ENCODE measurements around the gene EXOC3L4. TPM values are rescaled to one million over a fixed set of nuclear protein-coding genes. Genes with fewer than 3 reads are reported as not detected.

The EXOC3L4 gene
- total and polyA plus RNA-seq, 2 donors (not counting 3 experiments of a cell fraction or from before 2014, with no cell fraction given) = not detected

DNA sequence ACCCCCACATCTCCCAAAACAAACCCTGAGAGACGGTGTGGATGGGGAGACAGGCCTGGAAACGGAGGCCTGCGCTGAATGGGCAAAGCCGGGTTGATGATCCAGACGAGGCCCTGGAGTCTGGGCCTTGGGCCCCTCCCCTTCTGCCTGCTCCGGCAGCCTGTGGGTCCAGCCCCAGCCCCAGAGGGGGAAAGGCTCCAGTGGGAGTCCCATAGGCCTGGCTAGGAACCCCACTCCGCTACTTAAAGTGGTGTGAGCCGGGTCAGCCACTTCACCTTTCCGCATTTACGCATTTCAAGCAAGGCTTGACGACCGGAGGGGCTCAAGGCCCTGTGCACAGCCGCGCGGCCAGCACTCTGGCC lies 28.0 kb downstream of the EXOC3L4 start:
- dilution Hi-C loops (cut with MboI; ENCODE audit: extremely low pct_ligation_motif_present, low sequenced_read_pairs) (no loop called here), intact Hi-C loops (cut with micrococcal nuclease) (loop anchor here (2.0 to 10.0 kb wide), 2 partner anchors 14 to 262 kb away; partner anchors contain the start of gene MARK3)
- H3K27ac ChIP-seq (ENCODE audit: insufficient read depth, low read depth, low read length) = peak overlapping the region; percentile 42
- FAIRE-seq = no peak
- ChIA-PET CTCF (no interaction called here), POLR2A (no interaction called here)
- TF ChIP-seq, protein P1, sequence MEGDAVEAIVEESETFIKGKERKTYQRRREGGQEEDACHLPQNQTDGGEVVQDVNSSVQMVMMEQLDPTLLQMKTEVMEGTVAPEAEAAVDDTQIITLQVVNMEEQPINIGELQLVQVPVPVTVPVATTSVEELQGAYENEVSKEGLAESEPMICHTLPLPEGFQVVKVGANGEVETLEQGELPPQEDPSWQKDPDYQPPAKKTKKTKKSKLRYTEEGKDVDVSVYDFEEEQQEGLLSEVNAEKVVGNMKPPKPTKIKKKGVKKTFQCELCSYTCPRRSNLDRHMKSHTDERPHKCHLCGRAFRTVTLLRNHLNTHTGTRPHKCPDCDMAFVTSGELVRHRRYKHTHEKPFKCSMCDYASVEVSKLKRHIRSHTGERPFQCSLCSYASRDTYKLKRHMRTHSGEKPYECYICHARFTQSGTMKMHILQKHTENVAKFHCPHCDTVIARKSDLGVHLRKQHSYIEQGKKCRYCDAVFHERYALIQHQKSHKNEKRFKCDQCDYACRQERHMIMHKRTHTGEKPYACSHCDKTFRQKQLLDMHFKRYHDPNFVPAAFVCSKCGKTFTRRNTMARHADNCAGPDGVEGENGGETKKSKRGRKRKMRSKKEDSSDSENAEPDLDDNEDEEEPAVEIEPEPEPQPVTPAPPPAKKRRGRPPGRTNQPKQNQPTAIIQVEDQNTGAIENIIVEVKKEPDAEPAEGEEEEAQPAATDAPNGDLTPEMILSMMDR (IDR thresholded peaks at IDR 0.05; ENCODE audit: extremely low read depth in 1 of 2, insufficient read depth in 1 of 2, low read depth in 1 of 2, low read length in 2 of 2) = no peak
- TF ChIP-seq EZH2 (IDR thresholded peaks at IDR 0.05; ENCODE audit: borderline replicate concordance, low read depth, low read length, severe bottlenecking) = no peak
- no peak for TF ChIP-seq POLR2A (IDR thresholded peaks at IDR 0.05; ENCODE audit: low read depth, low read length)
- TF ChIP-seq GATA2 (IDR thresholded peaks at IDR 0.05; ENCODE audit: insufficient read depth, insufficient read length, low read depth, low read length) = no peak
- TF ChIP-seq POLR2AphosphoS5 (IDR thresholded peaks at IDR 0.05; ENCODE audit: insufficient read depth, low read depth, low read length) = no peak
- TF ChIP-seq JUN (IDR thresholded peaks at IDR 0.05; ENCODE audit: borderline replicate concordance, insufficient read depth, insufficient read length, low read depth) = no peak
- TF ChIP-seq MYC (IDR thresholded peaks at IDR 0.05; ENCODE audit: low read depth, low read length) = no peak
- TF ChIP-seq FOS (IDR thresholded peaks at IDR 0.05; ENCODE audit: borderline replicate concordance, insufficient read depth, low read length) = no peak
- TF ChIP-seq, protein P2, sequence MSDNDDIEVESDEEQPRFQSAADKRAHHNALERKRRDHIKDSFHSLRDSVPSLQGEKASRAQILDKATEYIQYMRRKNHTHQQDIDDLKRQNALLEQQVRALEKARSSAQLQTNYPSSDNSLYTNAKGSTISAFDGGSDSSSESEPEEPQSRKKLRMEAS (IDR thresholded peaks at IDR 0.05; ENCODE audit: insufficient read depth, insufficient read length) = no peak
- H3K9me3 ChIP-seq (replicated peaks; ENCODE audit: control insufficient read depth, insufficient read depth, low read length) = no peaks in the 10 kb centered on the region
- peak overlapping the region; percentile 1 for H3K4me2 ChIP-seq (ENCODE audit: insufficient read depth, low read length)
- H3K27me3 ChIP-seq (ENCODE audit: control insufficient read depth in 2 of 2, insufficient read depth in 2 of 2, low read length in 2 of 2) = no peaks in the 10 kb centered on the region
- H3K79me2 ChIP-seq (ENCODE audit: control insufficient read depth, insufficient read depth, low read length) = no peaks in the 10 kb centered on the region
- H3K4me1 ChIP-seq (ENCODE audit: control insufficient read depth, extremely low read depth, insufficient read depth, low read length) = peaks cover 32% of the 10 kb centered on the region
- BruUV-seq (replicated peaks) = no TSS peak
- no peaks in the 10 kb centered on the region for H3K9me1 ChIP-seq (replicated peaks; ENCODE audit: control insufficient read depth, extremely low read depth, insufficient read depth, low read length)
- H3K36me3 ChIP-seq (ENCODE audit: control insufficient read depth in 2 of 2, extremely low read depth in 1 of 2, insufficient read depth in 2 of 2, low read length in 2 of 2) = no peaks in the 10 kb centered on the region
- no peak for DNase-seq (ENCODE audit: low read depth, low spot score)
- H2AFZ ChIP-seq (ENCODE audit: low read depth, low read length) = peak overlapping the region; percentile 9
- H3K9ac ChIP-seq (replicated peaks; ENCODE audit: extremely low read depth, insufficient read depth, low read length) = peak overlapping the region; percentile 4
- H3K4me3 ChIP-seq (replicated peaks in 1 of 3; ENCODE audit: insufficient read depth in 1 of 3, low read depth in 1 of 3, low read length in 3 of 3) = no peak overlapping the region
- no peaks in the 10 kb centered on the region for H4K20me1 ChIP-seq (replicated peaks; ENCODE audit: control insufficient read depth, extremely low read depth, insufficient read depth, low read length)
